ENCODE measurements around the gene SLC22A3.

GRCh38 chr6:160431226-160431625 is 83.0 kb downstream of the SLC22A3 start:
- TF ChIP-seq POLR2A (IDR thresholded peaks at IDR 0.05) (no peak), CTCF (IDR thresholded peaks at IDR 0.05) (no peak), EP300 (IDR thresholded peaks at IDR 0.05) (peak; percentile 81)

Measured in gastroesophageal sphincter (tissue), 3 donors.